HFFc6 (cell line): Measurements from ENCODE around the gene TNS3. TPM values are rescaled to one million over a fixed set of nuclear protein-coding genes. Genes with fewer than 3 reads are reported as not detected.
"Not testable (repeated sequence)": the region's sequence is repeated elsewhere in the genome, so short reads cannot be mapped to it uniquely, and the experiment has no call there.

Experiments
- DNase-seq: peaks from one replicate; pipeline ENCODE4 v3.0.0-alpha.2; 2018
- H3K27ac Mint-ChIP-seq: 2 replicates; pipeline ENCODE4 v1.8.0; 2020; ENCODE audit warnings: mild to moderate bottlenecking, mixed read lengths
- H3K27me3 Mint-ChIP-seq: 2 replicates; pipeline ENCODE4 v1.8.0; 2021; ENCODE audit warnings: mild to moderate bottlenecking, moderate library complexity, mixed read lengths; ENCODE audit not compliant: insufficient read depth
- H3K36me3 Mint-ChIP-seq: 2 replicates; pipeline ENCODE4 v1.8.0; 2021; ENCODE audit warnings: low read depth, mixed read lengths
- H3K4me1 Mint-ChIP-seq: 2 replicates; pipeline ENCODE4 v1.8.0; 2020; ENCODE audit warnings: low read depth, mixed read lengths
- H3K4me3 Mint-ChIP-seq: 2 replicates; pipeline ENCODE4 v1.8.0; 2020; ENCODE audit warnings: mild to moderate bottlenecking, moderate library complexity, mixed read lengths
- H3K9me3 Mint-ChIP-seq: 2 replicates; pipeline ENCODE4 v1.8.0; 2020; ENCODE audit warnings: mild to moderate bottlenecking, mixed read lengths
- total RNA-seq, 6 experiments: library from RNA; stranded (reverse); fragmentation: NEBNext Ultra II Directional; extraction: Animal tissue kit (Norgen Biotek cat#: 25700); gene quantifications; 2 replicates in 1 of 6; 3 replicates in 5 of 6; pipeline ENCODE4 v1.2.3, GENCODE V29; 2021
- TF ChIP-seq, protein P1 (sequence below): fragments of 200-600 bp; sonication (generic); IDR thresholded peaks from 2 replicates; pipeline ENCODE4 v1.5.0; 2021; ENCODE audit warnings: antibody characterized with exemption, mild to moderate bottlenecking

Gene TNS3
- total RNA-seq, 6 experiments from 2014 or later = 50.8 to 77.0 (median 67.8) TPM

DNA sequence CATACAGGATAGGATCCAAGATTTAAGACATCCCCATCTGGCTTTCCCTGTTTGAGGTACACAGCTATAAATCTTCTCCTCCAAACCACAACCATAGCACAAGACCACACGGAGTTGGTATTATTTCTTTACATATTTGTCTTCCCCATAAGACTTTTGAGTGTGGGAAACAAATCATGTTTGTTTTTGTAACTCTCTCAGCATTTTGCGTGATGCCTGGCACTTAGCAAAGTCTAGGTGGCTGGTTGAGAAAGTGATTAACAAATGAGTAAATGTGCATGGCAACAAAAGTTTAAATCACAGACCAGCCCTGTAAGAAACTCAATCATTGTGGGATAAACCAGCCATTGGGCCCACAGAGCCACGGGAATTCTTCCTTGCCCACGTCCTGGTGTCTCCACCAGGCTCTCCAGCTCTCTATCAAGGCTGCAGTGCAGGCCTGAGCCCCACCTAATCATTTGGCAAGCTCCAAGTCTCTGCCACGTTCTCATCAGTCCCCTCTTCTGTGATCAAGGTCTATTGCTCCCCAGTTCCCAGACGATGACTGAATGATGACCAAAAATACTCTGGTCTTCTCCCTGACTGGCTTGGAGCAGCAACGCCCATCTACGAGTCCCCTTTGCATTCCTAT, 317.8 kb downstream of the TNS3 start:
- Mint-ChIP-seq H3K4me1 (peaks cover 25% of the 10 kb centered on the region), H3K4me3 (no peak overlapping the region), H3K36me3 (peaks cover 9% of the 10 kb centered on the region), H3K27me3 (peaks cover 2% of the 10 kb centered on the region), H3K27ac (no peak overlapping the region), H3K9me3 (peaks cover 5% of the 10 kb centered on the region)
- DNase-seq = no peak
- TF ChIP-seq, protein P1, sequence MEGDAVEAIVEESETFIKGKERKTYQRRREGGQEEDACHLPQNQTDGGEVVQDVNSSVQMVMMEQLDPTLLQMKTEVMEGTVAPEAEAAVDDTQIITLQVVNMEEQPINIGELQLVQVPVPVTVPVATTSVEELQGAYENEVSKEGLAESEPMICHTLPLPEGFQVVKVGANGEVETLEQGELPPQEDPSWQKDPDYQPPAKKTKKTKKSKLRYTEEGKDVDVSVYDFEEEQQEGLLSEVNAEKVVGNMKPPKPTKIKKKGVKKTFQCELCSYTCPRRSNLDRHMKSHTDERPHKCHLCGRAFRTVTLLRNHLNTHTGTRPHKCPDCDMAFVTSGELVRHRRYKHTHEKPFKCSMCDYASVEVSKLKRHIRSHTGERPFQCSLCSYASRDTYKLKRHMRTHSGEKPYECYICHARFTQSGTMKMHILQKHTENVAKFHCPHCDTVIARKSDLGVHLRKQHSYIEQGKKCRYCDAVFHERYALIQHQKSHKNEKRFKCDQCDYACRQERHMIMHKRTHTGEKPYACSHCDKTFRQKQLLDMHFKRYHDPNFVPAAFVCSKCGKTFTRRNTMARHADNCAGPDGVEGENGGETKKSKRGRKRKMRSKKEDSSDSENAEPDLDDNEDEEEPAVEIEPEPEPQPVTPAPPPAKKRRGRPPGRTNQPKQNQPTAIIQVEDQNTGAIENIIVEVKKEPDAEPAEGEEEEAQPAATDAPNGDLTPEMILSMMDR = no peak

DNA sequence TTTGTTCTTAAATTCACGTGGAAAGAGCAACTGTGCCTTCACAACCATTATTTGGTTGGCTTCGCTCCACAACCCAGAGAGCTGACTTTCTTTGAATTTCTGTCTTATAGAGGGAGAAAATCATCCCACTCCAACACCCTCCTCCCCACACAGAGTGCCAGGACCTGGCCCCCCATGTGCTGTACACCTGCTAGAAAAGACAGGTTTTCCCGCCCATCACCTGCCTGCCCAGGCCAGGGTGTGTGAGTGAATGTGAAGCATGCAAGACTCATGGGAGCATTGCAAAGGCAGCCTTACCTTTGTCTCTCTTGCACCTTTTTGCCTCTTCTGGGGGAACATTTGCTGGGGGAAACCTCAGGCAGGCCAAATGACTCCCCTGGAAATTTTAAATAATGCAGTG, 319.0 kb downstream of the TNS3 start:
- Mint-ChIP-seq H3K27ac (no peak overlapping the region), H3K4me1 (peaks cover 30% of the 10 kb centered on the region), H3K36me3 (peaks cover 6% of the 10 kb centered on the region), H3K9me3 (no peaks in the 10 kb centered on the region), H3K27me3 (peaks cover 2% of the 10 kb centered on the region), H3K4me3 (no peak overlapping the region)
- TF ChIP-seq, protein P1 = no peak
- DNase-seq = no peak

DNA sequence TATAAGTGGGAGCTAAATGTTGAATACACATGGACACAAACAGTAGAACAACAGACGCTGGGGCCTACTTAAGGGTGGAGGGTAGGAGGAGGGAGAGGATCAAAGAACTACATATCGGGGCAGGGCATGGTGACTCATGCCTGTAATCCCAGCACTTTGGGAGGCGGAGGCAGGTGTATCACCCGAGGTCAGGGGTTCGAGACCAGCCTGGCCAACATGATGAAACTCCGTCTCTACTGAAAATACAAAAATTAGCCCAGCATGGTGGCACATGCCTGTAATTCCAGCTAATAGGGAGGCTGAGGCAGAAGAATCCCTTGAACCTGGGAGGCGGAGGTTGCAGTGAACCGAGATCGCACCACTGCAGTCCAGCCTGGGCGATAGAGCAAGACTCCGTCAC, 319.8 kb downstream of the TNS3 start:
- H3K27ac Mint-ChIP-seq, H3K4me3 Mint-ChIP-seq, DNase-seq, H3K9me3 Mint-ChIP-seq, H3K27me3 Mint-ChIP-seq, H3K36me3 Mint-ChIP-seq: not testable (repeated sequence)
- peaks cover 29% of the 10 kb centered on the region for H3K4me1 Mint-ChIP-seq

DNA sequence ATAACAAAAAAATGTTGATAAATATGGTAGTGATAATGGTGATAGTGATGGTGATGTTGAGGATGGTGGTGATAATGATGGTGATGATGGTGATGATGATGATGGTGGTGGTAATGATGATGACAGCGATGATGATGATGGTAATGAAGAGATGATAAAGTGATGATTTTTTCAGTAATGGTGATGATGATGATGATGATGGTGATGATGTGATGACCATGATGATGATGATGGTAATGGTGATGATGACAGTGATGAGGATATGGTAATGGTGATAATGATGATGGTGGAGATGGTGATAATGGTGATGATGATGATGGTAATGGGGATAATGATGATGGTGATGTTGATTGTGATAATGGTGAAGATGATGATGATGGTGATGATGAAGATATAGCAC, 321.6 kb downstream of the TNS3 start:
- Mint-ChIP-seq H3K9me3 (no peaks in the 10 kb centered on the region), H3K4me3 (no peak overlapping the region), H3K36me3 (peaks cover 4% of the 10 kb centered on the region; the same call in 1 of the 2 replicates), H3K27ac (no peak overlapping the region), H3K27me3 (peaks cover 2% of the 10 kb centered on the region), H3K4me1 (peaks cover 22% of the 10 kb centered on the region)
- DNase-seq = no peak
- TF ChIP-seq, protein P1 = no peak

DNA sequence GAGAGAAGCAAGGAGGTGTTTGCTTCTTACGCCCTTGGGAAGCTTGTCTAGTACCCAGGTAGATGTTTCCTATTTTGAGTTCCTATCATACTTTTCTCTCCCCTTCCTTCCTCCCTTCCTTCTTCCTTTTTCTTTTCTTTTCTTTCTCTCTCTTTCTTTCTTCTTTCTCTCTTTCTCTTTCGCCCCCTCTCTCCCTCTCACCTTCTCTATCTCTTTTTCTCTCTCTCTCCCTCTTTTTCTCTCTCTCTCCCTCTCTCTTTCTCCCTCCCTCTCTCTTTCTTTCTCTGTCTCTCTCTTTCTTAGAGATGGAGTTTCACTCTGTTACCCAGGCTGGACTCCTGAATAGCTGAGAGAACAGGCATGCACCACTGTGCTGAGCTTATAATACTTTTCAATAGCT, 322.2 kb downstream of the TNS3 start:
- TF ChIP-seq, protein P1 = no peak
- no peak overlapping the region for H3K27ac Mint-ChIP-seq

DNA sequence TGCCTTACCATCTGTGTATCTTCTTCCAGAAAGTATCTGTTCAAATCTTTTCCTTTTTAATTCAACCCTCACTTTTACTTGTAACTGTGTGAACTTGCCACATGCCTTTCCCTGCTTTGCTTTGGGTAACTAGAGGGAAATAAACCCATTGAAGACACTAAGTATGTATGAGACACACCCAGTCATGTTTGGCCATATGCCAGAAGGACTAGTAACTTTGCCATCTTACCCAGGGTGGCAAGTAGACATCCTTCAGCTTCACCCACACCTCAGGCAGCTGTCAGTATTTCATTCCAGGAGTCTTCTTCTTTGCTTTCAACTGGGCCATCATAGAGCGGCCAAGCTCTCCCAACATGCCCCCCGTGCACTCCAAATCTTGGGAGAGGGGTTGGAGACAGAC, 323.1 kb downstream of the TNS3 start:
- Mint-ChIP-seq H3K27me3 (peaks cover 2% of the 10 kb centered on the region), H3K9me3 (no peaks in the 10 kb centered on the region), H3K27ac (no peak overlapping the region), H3K4me1 (peaks cover 24% of the 10 kb centered on the region), H3K36me3 (peaks cover 4% of the 10 kb centered on the region; the same call in 1 of the 2 replicates), H3K4me3 (no peak overlapping the region)
- TF ChIP-seq, protein P1 = no peak
- no peak for DNase-seq

More for the DNA sequence above, 322.2 kb downstream of the TNS3 start:
- Mint-ChIP-seq H3K9me3 (no peaks in the 10 kb centered on the region), H3K27me3 (peaks cover 2% of the 10 kb centered on the region), H3K4me3 (no peak overlapping the region), H3K36me3 (peaks cover 4% of the 10 kb centered on the region; the same call in 1 of the 2 replicates), H3K4me1 (peaks cover 26% of the 10 kb centered on the region)
- no peak for DNase-seq
